Fibroblast of pulmonary artery (primary cell): ENCODE measurements around the gene GAS2.

ENCODE experiments used
- DNase-seq: peaks from one replicate; pipeline ENCODE4 v3.0.0-alpha.2; 2010; ENCODE audit warnings: low read depth
- H3K4me3 ChIP-seq: replicated peaks from 2 replicates; pipeline ENCODE4 v1.5.1; 2011; ENCODE audit warnings: low read depth, mild to moderate bottlenecking, control low read depth, low read length, moderate library complexity
- TF ChIP-seq, protein P1 (sequence below): IDR thresholded peaks from 2 replicates; pipeline ENCODE4 v1.5.1; 2011; ENCODE audit warnings: mild to moderate bottlenecking, control low read depth, low read length, inconsistent platforms; ENCODE audit errors: missing control alignments

The GAS2 gene

DNA sequence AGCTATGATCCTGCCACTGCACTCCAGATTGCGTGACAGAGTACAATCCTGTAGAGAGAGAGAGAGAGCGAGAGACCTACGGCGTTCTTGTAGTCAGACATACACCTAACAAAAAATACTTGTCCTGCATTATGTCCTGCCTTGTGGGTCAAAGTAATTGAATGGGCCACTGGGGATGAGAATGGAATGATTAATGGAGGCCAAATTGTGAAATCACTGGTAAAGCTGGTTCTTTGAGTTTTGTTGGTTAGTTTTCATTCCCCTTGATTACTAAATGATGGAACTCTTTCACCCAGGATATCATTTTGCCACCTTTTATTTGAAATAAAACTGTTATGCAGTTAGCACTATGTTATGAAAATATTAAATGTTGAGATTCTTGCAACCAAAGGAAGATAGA is 18.7 kb downstream of the GAS2 start:
- no peak overlapping the region for H3K4me3 ChIP-seq
- no peak for DNase-seq
- TF ChIP-seq, protein P1, sequence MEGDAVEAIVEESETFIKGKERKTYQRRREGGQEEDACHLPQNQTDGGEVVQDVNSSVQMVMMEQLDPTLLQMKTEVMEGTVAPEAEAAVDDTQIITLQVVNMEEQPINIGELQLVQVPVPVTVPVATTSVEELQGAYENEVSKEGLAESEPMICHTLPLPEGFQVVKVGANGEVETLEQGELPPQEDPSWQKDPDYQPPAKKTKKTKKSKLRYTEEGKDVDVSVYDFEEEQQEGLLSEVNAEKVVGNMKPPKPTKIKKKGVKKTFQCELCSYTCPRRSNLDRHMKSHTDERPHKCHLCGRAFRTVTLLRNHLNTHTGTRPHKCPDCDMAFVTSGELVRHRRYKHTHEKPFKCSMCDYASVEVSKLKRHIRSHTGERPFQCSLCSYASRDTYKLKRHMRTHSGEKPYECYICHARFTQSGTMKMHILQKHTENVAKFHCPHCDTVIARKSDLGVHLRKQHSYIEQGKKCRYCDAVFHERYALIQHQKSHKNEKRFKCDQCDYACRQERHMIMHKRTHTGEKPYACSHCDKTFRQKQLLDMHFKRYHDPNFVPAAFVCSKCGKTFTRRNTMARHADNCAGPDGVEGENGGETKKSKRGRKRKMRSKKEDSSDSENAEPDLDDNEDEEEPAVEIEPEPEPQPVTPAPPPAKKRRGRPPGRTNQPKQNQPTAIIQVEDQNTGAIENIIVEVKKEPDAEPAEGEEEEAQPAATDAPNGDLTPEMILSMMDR, result no peak

GRCh38 chr11:22688914-22689313 is 22.5 kb downstream of the GAS2 start:
- no peak for DNase-seq
- TF ChIP-seq, protein P1, result no peak
- no peak overlapping the region for H3K4me3 ChIP-seq

DNA sequence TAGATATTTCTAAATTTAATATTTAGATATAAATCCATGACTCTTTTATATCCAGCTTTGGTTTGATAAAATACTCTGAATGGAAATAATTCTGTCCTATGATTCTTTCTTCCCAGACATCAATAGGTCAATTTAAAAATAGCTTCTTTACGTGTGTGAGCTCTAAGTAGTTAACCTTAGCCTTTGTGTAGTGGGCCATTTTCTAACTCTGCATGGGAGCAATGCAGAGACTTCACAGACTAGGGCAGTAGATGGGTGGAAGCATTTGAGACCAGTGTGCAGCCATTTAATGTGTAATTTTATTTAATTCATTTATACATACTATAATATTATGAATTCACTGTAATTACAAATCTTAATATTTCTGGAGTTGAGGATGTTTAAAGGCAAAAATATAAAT is 23.8 kb downstream of the GAS2 start:
- H3K4me3 ChIP-seq, result no peak overlapping the region
- DNase-seq, result no peak
- TF ChIP-seq, protein P1, result no peak

- no peak overlapping the region for H3K4me3 ChIP-seq
- TF ChIP-seq, protein P1, result no peak
- DNase-seq, result no peak
Observed at GRCh38 chr11:22690871-22691270, 24.5 kb downstream of the GAS2 start.

DNA sequence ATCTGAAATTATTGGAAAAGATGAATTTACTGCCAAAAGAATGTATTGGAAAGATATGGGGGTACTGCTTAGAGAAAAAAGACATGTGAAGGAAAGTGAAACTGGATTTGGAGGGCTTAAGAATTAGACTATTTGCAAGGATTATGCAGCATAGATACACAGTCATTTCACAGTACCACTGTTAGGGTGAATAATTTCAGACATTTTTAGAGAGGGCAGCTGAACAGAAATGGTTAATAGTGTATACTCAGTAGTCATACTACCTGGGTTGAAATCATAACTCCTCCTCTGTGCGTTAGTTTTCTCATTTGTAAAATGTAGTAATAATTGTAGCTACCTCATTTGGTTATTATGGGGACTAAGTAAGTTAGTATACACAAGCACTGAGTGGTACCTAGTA is 33.0 kb downstream of the GAS2 start:
- TF ChIP-seq, protein P1, result no peak
- H3K4me3 ChIP-seq, result no peak overlapping the region
- DNase-seq, result no peak

GRCh38 chr11:22702031-22702430 is 35.6 kb downstream of the GAS2 start:
- DNase-seq, result no peak
- H3K4me3 ChIP-seq, result no peak overlapping the region
- TF ChIP-seq, protein P1, result no peak

- H3K4me3 ChIP-seq, result no peak overlapping the region
- DNase-seq, result peak; percentile 88
Observed at GRCh38 chr11:22703040-22703439, 36.6 kb downstream of the GAS2 start.

More at GRCh38 chr11:22703040-22703439, 36.6 kb downstream of the GAS2 start:
- TF ChIP-seq, protein P1, result no peak
